ENCODE data around the gene CPSF7.
"Not testable (repeated sequence)": the region's sequence is repeated elsewhere in the genome, so short reads cannot be mapped to it uniquely, and the experiment has no call there.

The CPSF7 gene

DNA sequence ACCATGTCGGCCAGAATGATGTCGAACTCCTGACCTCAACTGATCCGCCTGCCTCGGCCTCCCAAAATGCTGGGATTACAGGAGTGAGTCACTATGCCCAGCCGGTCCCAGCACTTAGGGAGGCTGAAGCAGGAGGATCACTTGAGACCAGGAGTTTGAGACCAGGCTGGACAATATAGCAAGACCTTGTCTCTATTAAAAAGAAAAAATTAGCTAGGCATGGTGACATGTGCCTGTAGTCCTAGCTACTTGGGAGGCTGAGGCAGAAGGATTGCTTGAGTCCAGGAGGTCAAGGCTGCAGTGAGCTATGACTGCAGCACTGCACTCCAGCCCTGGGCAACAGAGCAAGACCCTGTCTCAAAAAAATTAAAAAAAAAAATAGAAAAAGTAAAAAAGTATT is 45.9 kb downstream of the CPSF7 start:
- ATAC-seq: not testable (repeated sequence)

DNA sequence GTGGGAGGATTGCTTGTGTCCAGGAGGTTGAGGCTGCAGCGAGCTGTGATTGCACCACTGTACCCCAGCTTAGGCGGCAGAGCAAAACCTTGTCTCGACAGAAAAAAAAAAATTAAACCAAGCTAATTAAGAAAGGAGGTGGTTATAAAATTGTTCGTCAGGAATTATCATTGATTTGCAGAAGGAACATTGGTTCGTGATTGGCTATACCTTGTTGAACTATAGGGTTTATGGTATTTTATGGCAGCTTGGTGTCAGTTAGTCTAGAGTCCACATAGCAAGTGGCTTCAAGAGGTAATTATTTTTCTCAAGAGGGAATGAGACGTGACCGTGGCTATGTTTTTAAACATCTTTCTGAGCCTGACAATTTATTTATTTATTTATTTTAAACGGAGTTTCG is 48.9 kb downstream of the CPSF7 start:
- ATAC-seq: no peak

DNA sequence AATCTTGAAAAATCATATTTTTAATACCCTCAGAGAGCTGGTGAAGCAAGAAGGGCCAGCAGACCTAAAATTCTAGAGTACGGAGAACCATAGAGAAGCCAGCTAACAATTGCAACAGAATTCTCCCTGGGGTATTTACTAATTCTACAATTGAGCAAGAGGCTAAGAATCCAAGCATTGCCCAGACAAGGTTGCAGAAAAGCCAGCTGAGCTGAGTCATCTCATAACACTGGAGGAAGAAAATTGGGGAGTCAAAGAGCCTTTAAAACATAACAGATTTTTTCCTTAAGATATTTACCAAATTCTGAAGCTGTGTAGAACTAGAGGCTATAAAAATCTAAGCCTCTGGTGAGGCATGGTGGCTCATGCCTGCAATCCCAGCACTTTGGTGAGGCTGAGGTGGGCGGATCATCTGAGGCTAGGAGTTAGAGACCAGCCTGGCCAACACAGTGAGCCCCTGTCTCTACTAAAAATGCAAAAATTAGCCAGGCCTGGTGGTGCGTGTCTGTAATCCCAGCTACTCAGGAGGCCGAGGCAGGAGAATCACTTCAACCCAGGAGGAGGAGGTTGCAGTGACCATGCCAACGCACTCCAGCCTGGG is 51.0 kb downstream of the CPSF7 start:
- no peak for ATAC-seq

DNA sequence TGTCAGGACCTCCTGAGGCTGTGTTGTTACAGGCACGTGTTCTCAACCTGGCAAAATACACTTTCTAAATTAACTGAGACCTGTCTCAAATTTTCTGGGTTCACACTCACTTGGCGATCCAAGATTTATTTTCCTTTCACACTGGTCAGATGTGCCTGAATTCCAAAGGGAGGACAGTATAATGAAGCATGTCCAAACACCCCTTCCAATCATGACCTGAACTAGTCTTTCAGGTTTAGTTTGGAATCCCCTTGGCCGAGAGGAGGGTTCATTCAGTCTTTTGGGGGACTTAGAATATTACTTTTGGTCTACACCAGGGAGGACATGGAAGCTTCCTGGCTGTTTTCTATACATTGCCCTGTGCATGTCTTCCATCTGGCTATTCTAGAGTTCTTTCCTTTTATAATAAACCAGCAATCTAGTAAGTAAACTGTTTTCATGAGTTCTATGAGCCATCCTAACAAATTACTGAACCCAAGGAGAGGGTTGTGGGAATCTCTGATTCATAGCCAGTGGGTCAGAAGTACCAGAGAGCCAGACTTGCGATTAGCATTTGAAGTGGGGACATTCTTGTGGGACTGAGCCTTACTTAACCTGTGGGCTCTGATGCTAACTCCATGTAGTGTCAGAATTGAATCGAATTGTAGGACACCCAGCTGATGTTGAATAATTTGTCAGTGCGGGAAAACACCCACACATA is 52.2 kb downstream of the CPSF7 start:
- no peak for ATAC-seq

DNA sequence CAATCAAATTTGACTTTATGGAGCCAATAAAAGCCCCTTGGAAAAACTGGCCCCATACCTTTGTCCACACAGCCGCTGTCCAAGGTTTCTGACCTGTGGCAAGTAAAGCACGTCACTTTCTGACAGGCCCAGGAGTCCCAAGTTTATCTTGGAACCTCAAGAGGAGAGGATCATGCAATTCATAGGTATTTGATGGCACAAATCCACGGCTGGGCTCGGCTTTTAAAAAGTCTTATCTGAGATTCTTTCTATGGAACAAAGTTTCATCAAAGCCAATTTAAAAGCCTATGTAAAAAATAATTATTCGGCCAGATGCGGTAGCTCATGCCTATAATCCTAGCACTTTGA is 54.0 kb downstream of the CPSF7 start:
- ATAC-seq: no peak

DNA sequence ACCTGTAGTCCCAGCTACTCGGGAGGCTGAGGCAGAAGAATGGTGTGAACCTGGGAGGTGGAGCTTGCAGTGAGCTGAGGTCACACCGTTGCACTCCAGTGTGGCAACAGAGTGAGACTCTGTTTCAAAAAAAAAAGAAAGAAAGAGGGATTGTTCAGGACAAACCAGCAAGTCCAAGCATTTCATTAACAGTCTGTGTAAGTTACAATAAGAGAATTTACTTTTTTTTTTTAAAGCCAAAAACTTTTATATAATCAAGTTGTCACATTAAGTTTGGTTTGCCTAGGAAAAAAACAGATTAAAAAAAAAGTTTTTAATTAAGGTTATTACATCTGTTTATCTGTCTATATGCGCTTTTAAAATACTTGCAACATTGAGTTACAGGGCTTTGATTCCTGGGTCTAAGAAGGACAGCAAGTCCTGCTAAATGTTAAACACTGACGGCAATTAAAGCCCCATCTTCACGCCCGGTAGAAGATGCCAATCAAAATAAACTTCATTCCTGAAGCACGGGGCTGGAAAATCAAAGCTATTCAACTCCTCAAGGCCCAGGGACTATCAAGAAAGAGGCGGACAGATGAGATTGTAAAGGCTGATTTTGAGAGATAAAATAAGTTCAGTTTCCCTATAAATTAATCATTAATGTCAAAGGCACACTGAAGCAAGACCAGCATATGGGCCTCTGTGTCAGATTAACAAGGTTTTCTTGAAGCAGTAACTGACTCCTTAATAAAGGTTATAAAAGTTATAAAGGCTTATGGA is 56.9 kb downstream of the CPSF7 start:
- ATAC-seq: no peak

DNA sequence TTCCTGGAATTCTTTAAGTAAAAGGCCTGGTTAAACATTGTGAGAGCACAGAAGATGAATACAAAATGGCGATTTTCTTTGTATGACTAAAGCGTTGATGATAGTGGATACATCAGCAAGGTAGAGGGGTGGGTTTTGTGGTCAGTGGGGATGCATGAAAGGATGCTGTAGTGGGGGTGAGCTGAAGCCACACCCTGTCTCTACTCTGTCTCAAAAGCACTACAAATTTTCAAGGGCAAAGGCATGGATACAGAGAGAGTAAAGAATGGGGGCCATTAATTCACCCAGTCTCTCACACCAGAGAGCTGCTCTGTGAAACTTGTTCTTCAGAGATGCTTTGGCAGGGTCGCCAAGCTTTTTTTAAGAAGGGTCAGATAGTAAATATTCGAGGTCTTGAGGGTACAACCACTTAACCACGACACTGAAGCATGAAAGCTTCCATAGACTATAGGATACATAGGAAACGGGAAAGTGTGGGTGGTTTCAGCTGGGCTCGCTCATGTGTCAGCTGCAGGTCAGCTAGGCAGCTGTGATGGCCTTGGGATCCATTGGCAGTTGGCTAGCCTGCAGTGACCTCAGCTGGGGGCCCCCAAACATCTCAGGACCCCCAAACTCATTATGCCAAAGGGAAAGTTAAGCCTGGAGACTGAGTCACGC is 59.3 kb downstream of the CPSF7 start:
- ATAC-seq: no peak

DNA sequence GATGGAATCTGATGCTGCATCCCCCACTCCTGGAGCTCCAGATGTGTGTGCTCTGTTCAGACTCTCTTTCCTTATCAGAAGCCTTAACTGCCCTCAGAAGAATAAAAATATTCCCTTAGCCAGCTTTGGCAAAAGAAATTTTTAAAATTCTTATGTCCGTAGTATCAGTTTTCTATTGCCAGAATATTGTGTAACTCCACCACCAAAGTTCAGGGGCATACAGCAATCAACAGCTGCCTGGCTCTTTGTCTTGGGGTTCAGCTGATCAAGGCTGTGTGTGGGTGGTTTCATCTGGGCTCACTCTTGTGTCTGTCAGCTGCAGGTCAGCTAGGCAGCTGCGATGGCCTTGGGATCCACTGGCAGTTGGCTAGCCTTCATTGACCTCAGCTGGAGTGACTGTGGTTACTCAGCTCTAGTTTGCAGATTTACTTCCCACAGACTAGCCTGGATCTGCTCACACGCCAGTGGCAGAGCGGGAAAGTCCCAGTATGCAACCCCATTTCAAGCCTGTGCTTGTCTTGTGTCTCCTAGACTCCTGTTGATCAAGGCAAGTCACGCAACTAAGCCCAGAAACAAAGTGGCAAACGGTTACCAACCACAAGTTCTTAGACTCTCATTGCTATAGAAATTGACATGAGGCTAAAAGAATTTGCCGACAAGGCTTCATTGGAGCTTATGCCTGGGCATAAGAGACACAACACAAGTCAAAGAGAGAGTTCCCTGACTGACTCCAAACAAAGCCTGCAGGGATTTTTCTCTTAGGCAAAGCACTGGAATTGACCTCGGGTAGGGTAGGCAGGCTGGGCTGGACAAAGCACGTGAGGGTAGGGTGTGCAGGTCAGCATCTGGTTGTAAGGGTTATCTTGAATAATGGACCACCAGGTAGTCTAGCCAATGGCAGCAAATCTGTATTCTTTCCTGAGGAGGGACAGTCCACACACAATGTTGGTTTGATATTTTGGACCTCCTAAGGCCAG is 60.1 kb downstream of the CPSF7 start:
- ATAC-seq: no peak

DNA sequence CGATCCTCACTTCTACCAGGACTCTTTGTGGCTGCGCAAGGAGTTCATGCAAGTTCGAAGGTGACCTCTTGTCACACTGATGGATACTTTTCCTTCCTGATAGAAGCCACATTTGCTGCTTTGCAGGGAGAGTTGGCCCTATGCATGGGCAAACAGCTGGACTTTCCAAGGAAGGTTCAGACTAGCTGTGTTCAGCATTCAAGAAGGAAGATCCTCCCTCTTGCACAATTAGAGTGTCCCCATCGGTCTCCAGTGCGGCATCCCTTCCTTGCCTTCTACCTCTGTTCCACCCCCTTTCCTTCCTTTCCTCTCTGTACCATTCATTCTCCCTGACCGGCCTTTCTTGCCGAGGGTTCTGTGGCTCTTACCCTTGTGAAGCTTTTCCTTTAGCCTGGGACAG is 61.1 kb downstream of the CPSF7 start:
- no peak for ATAC-seq

DNA sequence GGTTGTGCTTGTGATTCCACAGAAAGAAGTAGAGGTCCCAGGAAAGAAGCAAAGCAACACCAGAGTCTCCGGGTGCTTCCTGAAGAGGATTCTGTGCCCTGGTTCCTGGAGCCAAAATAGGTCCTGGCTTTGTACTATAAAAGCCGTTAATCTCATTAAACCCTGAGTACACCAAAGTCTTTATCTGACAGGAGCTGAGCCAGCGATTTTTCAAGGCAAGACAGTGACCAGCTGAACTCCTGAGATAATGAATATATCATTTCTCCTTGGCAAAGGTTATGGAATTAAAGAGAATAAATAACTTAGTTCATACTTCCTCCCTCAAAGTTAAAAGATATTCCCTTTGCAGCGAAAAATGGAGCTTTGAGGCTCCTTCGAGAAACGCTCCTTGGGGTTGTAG is 62.4 kb downstream of the CPSF7 start:
- ATAC-seq: no peak

DNA sequence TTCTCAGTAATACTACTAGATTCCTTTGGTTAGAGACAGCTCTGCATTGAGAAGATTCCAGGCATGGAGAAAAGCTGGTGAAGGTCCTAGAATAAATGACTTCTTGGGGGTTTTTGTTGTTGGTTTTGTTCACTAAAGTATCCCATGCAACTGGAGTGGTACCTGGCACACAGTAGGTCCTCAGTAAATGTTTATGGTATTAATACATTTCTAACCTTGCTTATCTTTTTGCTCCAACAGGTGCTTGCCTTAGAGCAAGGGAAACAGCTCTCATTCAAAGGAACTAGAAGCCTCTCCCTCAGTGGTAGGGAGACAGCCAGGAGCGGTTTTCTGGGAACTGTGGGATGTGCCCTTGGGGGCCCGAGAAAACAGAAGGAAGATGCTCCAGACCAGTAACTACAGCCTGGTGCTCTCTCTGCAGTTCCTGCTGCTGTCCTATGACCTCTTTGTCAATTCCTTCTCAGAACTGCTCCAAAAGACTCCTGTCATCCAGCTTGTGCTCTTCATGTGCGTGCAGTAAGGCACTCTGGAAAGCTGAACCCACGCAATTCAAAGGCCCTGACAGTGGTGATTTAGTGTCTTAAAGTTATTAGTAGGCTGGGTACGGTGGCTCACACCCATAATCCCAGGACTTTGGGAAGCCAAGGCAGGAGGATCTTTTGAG is 65.6 kb downstream of the CPSF7 start:
- ATAC-seq: no peak

DNA sequence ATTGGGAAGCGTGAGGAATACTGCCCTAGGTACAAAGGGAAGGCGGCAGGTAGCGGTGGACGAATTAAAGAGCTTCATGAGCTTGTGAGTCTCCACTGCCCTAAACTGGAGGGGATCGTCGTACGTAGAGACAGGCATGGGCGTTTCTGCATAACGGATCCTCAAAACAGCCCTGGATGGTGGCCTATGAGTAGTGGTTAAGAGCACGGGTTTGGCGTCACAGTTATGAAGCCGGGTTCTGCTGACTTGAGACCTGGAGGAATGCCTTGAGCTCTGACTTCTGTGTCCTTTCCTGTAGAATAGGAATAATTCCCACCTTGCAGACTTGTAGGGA is 67.3 kb downstream of the CPSF7 start:
- ATAC-seq: peak; percentile 17 to 18

DNA sequence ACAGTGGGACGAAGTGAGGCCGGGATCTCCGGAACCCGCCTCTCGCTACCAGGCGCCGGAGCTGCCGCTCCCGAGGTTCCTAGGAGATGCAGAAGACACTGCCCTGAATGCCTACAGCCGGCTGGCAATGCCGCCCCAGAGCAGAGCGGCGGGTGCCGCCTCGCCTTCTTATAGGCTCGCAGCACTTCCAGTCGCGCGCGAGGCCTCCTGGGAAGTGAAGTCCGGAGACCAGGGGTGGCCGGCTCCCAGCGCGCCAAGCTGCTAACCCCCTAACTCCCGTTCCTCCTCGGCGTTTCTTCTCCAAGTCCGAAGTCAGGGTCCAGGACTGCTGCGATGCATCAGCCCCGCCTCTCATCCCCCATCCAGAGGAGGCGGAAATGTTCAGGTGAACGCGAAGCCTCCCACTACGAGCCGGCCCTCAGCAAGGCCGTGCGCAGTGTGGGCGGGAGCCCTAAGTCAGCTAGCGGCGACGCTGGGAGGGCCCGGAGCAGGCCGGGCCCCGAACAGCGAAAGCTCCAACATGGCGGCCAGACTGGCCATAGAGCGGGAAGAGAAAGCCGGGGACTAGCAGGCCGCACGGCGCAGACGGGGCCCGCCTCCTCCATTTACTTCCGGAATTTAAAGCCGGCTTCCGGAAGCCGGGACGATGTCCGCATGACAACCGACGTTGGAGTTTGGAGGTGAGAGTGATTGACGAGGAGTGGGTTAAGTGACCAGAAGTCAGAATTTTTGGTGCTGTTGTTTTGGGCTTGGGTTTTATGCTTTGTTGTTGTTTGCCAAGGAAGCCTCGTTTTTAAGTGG is 67.8 kb downstream of the CPSF7 start, which contains the start of the genes CYB561A3 and TMEM138:
CYB561A3 (minus strand) TSS at position 142 of the 801 bp plus-strand sequence. CDS start 5,169 bp downstream, outside the sequence.
TMEM138 (plus strand) TSS at position 634 of the 801 bp plus-strand sequence. CDS start 2,017 bp downstream, outside the sequence.
- peak; percentile 95 for ATAC-seq

DNA sequence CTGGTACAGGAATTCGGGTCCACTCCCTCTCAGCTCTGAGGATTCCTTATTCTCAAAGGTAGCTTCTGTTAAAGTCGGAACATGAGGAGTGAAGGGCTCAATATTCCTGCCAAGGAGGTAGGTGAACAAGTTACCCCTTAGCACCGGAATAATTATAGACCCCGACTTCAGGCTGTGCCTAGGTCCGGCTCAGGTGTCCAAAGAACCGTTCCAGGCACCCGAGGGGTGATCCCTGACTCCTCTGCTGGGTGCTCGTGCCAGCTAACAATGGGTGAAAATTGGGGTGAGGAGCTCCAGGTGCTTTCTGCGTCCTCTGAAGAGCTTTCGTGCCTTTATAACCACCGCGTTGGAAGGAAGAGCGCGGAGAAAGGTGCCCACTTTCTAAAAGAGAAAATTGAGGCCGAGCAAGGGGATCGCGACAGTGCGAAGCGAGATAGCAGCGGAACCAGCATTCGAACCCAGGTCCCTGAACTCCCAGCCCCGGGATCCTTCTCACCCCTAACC is 68.5 kb downstream of the CPSF7 start:
- peak in 1 of 2 donors; percentile 1 for ATAC-seq

DNA sequence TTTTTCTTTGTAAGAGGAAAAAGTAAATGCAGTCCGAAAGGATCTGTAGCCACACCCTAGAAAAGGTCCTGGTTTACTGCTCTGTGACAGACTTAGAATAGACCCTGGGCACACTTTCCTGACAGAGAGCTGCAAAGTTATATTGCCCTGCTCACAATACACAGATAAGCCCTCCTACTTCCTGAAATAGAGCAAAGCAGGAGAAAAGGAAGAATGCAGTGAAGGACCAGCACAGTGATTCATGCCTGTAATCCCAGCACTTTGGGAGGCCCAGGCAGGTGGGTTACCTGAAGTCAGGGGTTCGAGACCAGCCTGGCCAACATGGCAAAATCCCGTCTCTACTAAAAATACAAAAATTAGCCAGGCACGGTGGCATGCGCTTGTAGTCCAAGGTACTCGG is 70.3 kb downstream of the CPSF7 start:
- no peak for ATAC-seq

DNA sequence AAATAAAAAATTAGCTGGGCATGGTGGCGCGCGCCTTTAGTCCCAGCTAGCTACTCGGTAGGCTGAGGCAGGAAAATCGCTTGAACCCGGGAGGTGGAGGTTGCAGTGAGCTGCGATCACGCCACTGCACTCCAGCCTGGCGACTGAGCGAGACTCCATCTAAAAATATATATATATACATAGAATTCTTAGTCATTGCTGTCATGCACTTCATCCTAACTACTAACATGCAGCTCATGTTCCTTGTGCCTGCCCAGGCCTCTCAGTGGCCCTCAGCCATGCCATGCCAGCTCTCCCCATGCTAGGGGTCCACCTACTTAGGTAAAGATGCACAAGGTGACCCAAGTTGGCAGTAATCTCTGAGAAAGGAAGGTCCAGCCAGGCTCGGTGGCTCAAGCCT is 71.2 kb downstream of the CPSF7 start:
- no peak for ATAC-seq

DNA sequence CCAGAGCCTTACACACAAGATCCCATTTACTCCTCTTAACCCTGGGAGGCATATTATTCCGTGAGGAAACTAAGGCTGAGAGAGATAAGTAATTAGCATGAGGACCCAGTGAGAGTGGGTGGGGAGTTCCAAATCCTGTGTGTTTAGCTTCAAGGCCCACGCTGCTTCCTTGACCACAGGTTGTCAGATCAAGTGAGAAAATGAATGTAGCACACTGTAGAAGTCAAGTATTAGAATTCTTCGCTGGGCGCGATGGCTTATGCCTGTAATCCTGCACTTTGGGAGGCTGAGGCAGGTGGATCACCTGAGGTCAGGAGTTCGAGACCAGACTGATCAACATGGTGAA is 71.9 kb downstream of the CPSF7 start:
- no peak for ATAC-seq

DNA sequence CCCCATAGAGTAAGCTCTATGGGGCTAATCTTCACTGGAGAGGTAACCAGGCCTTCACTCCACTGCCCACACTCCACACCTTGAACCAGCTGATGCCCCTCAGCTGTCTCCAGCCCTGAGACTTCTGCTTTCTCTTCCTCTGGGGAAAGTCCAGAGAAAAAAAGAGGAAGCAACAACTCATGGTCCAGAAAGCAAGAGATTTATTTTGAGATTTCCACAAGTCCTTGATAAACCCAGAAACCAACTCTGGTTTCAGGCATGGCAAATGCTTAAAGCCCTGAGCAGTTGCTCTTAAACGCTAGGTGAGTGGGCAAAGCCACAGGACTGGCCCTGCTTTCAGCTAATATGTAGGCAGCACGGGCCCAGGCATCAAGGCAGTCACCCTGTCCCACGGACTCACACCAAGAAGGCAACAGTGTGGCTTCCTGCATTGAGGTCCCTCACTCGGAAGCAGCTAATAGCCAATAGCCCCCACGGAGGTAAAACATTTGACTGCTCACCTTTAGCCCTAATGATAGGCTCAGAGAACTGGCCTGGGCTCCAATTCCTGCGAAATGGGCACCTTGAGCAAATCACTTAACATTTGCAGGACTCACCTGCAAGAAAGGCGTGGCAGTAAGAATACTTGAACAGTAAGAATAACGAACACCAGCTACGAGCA is 72.4 kb downstream of the CPSF7 start:
- no peak for ATAC-seq

DNA sequence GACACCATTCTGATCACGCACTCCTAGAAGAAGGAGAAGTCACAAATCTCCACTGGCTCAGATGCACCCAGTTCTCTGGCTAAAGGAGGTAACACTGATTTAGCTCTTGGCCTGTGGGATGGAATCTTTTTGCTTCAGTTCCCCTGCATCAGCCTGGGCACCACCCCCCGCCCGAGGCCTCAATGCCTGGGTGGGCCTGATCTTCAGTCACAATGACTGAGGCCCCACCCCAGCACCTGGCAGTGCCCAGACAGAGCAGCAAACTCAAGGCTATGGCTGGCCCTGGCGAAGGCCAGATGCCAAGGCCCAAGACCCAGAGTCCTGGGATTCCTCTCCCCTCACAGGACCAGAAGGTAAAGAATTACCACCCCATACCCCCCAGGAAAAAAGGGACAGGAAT is 73.1 kb downstream of the CPSF7 start:
- ATAC-seq: no peak

DNA sequence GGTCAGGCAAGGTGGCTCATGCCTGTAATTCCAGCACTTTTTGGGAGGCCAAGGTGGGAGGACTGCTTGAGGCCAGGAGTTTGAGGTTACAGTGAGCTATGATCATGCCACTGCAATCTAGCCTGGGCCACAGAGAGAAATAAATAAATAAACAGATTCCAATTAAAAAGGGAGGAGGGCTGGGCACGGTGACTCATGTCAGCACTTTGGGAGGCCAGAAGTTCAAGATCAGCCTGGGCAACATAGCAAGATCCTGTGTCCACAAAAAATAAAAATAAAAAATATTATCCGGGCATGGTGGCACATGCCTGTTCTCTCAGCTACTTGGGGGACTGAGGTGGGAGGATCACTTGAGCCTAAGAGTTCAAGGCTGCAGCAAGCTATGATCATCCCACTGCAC is 75.6 kb downstream of the CPSF7 start:
- no peak for ATAC-seq

Measured in activated CD4-positive, CD25-positive, alpha-beta regulatory T cell treated with anti-CD3 and anti-CD28 coated beads, Interleukin-2, amount 50 U/mL, for 24 hours (primary cell).